IMR-90 (cell line): ENCODE data around the gene YBEY. TPM values are rescaled to one million over a fixed set of nuclear protein-coding genes. Genes with fewer than 3 reads are reported as not detected.

Experiments
- ATAC-seq: fragments of 200-7000 bp; cut with Tn5 transposase; 2 replicates; pipeline ENCODE4 v1.9.1; 2020; ENCODE audit warnings: low read depth, mild to moderate bottlenecking, moderate library complexity
- BruUV-seq: library from RNA; stranded (reverse); fragments of 400-500 nt; replicated peaks from 2 replicates; lab custom pipeline; 2021; lab: Mats Ljungman, UMichigan
- CTCF ChIA-PET: fragments of 300-600 bp; formaldehyde crosslinking; extraction: SDS; loops from one replicate; lab custom pipeline; 2021; ENCODE audit warnings: antibody characterized with exemption; lab: Yijun Ruan, JAX
- POLR2A ChIA-PET: fragments of 300-600 bp; sonication (Branson Sonifier 250); formaldehyde crosslinking; loops from one replicate; lab custom pipeline; 2022; ENCODE audit warnings: antibody characterized with exemption; ENCODE audit not compliant: unreplicated experiment; lab: Charles Lee
- DNase-seq: peaks from one replicate; pipeline ENCODE4 v3.0.0; 2013
- H2AFZ ChIP-seq: replicated peaks from 2 replicates; pipeline ENCODE3; 2013; ENCODE audit warnings: low read length, mild to moderate bottlenecking; ENCODE audit not compliant: poor library complexity
- H2AK5ac ChIP-seq: 2 replicates; pipeline ENCODE4 v1.6.1; 2013; ENCODE audit warnings: low read depth, low read length, inconsistent platforms
- H2AK9ac ChIP-seq: replicated peaks from 2 replicates; pipeline ENCODE3; 2013; ENCODE audit warnings: mild to moderate bottlenecking, low read depth, low read length, moderate library complexity; ENCODE audit not compliant: poor library complexity
- H2BK120ac ChIP-seq: 2 replicates; pipeline ENCODE4 v1.6.1; 2013; ENCODE audit warnings: low read depth, low read length, inconsistent platforms
- H2BK15ac ChIP-seq: 3 replicates; pipeline ENCODE4 v1.6.1; 2013; ENCODE audit warnings: low read depth, low read length, inconsistent platforms
- H2BK20ac ChIP-seq: 2 replicates; pipeline ENCODE4 v1.6.1; 2013; ENCODE audit warnings: low read depth, mild to moderate bottlenecking, inconsistent platforms, low read length, moderate library complexity
- H2BK5ac ChIP-seq: 2 replicates; pipeline ENCODE4 v1.6.1; 2013; ENCODE audit warnings: mild to moderate bottlenecking, low read depth, low read length, inconsistent platforms; ENCODE audit not compliant: poor library complexity, severe bottlenecking
- H3K14ac ChIP-seq: replicated peaks from 2 replicates; pipeline ENCODE4 v1.6.1; 2013; ENCODE audit warnings: low read depth, low read length, inconsistent platforms
- H3K18ac ChIP-seq: 2 replicates; pipeline ENCODE4 v1.6.1; 2013; ENCODE audit warnings: low read depth, low read length, control low read depth
- H3K23ac ChIP-seq: 2 replicates; pipeline ENCODE4 v1.6.1; 2013; ENCODE audit warnings: low read depth, low read length, inconsistent platforms
- H3K27ac ChIP-seq: 2 replicates; pipeline ENCODE4 v1.5.1; 2013; ENCODE audit warnings: mild to moderate bottlenecking, control low read depth, low read length; ENCODE audit not compliant: insufficient read depth
- H3K27me3 ChIP-seq: 2 replicates; pipeline ENCODE4 v1.6.1; 2013; ENCODE audit warnings: low read length; ENCODE audit not compliant: control insufficient read depth, insufficient read depth
- H3K36me3 ChIP-seq: 2 replicates; pipeline ENCODE4 v1.6.1; 2013; ENCODE audit warnings: low read length, mixed read lengths; ENCODE audit not compliant: control insufficient read depth, insufficient read depth
- H3K4ac ChIP-seq: 2 replicates; pipeline ENCODE4 v1.6.1; 2013; ENCODE audit warnings: low read depth, low read length, inconsistent platforms
- H3K4me1 ChIP-seq: 2 replicates; pipeline ENCODE4 v1.6.1; 2013; ENCODE audit warnings: low read length, mixed read lengths; ENCODE audit not compliant: control insufficient read depth, insufficient read depth
- H3K4me2 ChIP-seq: 2 replicates; pipeline ENCODE4 v1.6.1; 2013; ENCODE audit warnings: low read depth, mild to moderate bottlenecking, control low read depth, low read length, moderate library complexity
- H3K4me3 ChIP-seq: 2 replicates; pipeline ENCODE4 v1.5.1; 2013; ENCODE audit warnings: low read depth, mild to moderate bottlenecking, control low read depth, low read length, moderate library complexity; ENCODE audit not compliant: insufficient read depth
- H3K56ac ChIP-seq: 2 replicates; pipeline ENCODE4 v1.6.1; 2013; ENCODE audit warnings: low read length, inconsistent platforms; ENCODE audit not compliant: insufficient read depth; ENCODE audit errors: extremely low read depth
- H3K79me1 ChIP-seq, 2 experiments: 2 replicates each; pipeline ENCODE4 v1.6.1; 2013; ENCODE audit warnings: low read length in 2 of 2, inconsistent platforms in 1 of 2, low read depth in 1 of 2
- H3K9ac ChIP-seq: 2 replicates; pipeline ENCODE4 v1.6.1; 2013; ENCODE audit warnings: low read depth, low read length, control low read depth
- H3K9me1 ChIP-seq: 2 replicates; pipeline ENCODE4 v1.6.1; 2013; ENCODE audit warnings: low read length, inconsistent platforms; ENCODE audit not compliant: insufficient read depth
- H3K9me3 ChIP-seq: 2 replicates; pipeline ENCODE4 v1.6.1; 2013; ENCODE audit warnings: low read length; ENCODE audit not compliant: control insufficient read depth, insufficient read depth
- H4K20me1 ChIP-seq: 2 replicates; pipeline ENCODE4 v1.6.1; 2013; ENCODE audit warnings: low read length, inconsistent platforms; ENCODE audit not compliant: insufficient read depth
- H4K5ac ChIP-seq: 2 replicates; pipeline ENCODE4 v1.6.1; 2013; ENCODE audit warnings: mild to moderate bottlenecking, low read depth, low read length, control low read depth
- H4K8ac ChIP-seq, 2 experiments: 2 replicates each; pipeline ENCODE4 v1.6.1; 2013; ENCODE audit warnings: low read depth in 2 of 2, low read length in 2 of 2, control low read depth in 1 of 2, inconsistent platforms in 1 of 2
- H4K91ac ChIP-seq: 2 replicates; pipeline ENCODE4 v1.6.1; 2013; ENCODE audit warnings: low read depth, low read length, inconsistent platforms; ENCODE audit not compliant: insufficient read depth
- BHLHE40 ChIP-seq: fragments of 150-350 bp; IDR thresholded peaks from 2 replicates; pipeline ENCODE4 v1.6.1; 2016; ENCODE audit warnings: mild to moderate bottlenecking, low read depth, low read length
- CEBPB ChIP-seq: IDR thresholded peaks from 2 replicates; pipeline ENCODE4 v1.6.1; 2012; ENCODE audit warnings: low read depth, low read length, improper control_type of control experiment
- CHD1 ChIP-seq: IDR thresholded peaks from 2 replicates; pipeline ENCODE4 v1.6.1; 2012; ENCODE audit warnings: low read depth, low read length, improper control_type of control experiment
- CTCF ChIP-seq: conservative IDR thresholded peaks from 2 replicates; pipeline ENCODE4 v1.5.1; 2012; ENCODE audit warnings: mild to moderate bottlenecking, low read depth, low read length, improper control_type of control experiment
- ELK1 ChIP-seq: fragments of 150-350 bp; IDR thresholded peaks from 2 replicates; pipeline ENCODE4 v1.6.1; 2016; ENCODE audit warnings: low read depth, mild to moderate bottlenecking, low read length, moderate library complexity, borderline replicate concordance
- FOS ChIP-seq: fragments of 150-350 bp; IDR thresholded peaks from 2 replicates; pipeline ENCODE4 v1.6.1; 2016; ENCODE audit warnings: low read depth, low read length
- MAFK ChIP-seq: IDR thresholded peaks from 2 replicates; pipeline ENCODE4 v1.6.1; 2012; ENCODE audit warnings: low read depth, low read length, improper control_type of control experiment
- MAZ ChIP-seq: IDR thresholded peaks from 2 replicates; pipeline ENCODE4 v1.6.1; 2012; ENCODE audit warnings: low read depth, mild to moderate bottlenecking, low read length, improper control_type of control experiment, moderate library complexity, borderline replicate concordance
- MXI1 ChIP-seq: IDR thresholded peaks from 2 replicates; pipeline ENCODE4 v1.6.1; 2012; ENCODE audit warnings: low read depth, mild to moderate bottlenecking, low read length, moderate library complexity, borderline replicate concordance
- NFE2L2 ChIP-seq: fragments of 150-350 bp; IDR thresholded peaks from 2 replicates; pipeline ENCODE4 v1.6.1; 2016; ENCODE audit warnings: low read depth, mild to moderate bottlenecking, low read length
- POLR2A ChIP-seq: IDR thresholded peaks from 2 replicates; pipeline ENCODE4 v1.6.1; 2012; ENCODE audit warnings: mild to moderate bottlenecking, low read depth, low read length
- RAD21 ChIP-seq: IDR thresholded peaks from 2 replicates; pipeline ENCODE4 v1.6.1; 2012; ENCODE audit warnings: low read length, improper control_type of control experiment
- RCOR1 ChIP-seq: IDR thresholded peaks from 2 replicates; pipeline ENCODE4 v1.6.1; 2012; ENCODE audit warnings: mild to moderate bottlenecking, low read length, improper control_type of control experiment; ENCODE audit not compliant: insufficient replicate concordance
- RFX5 ChIP-seq: IDR thresholded peaks from 2 replicates; pipeline ENCODE4 v1.8.0; 2012; ENCODE audit warnings: low read depth, mild to moderate bottlenecking, low read length, moderate library complexity
- SMC3 ChIP-seq: fragments of 150-350 bp; IDR thresholded peaks from 2 replicates; pipeline ENCODE4 v1.6.1; 2016; ENCODE audit warnings: low read depth, mild to moderate bottlenecking, antibody characterized with exemption, low read length, moderate library complexity
- USF2 ChIP-seq: fragments of 150-350 bp; IDR thresholded peaks from 2 replicates; pipeline ENCODE4 v1.6.1; 2017; ENCODE audit warnings: mild to moderate bottlenecking, antibody characterized with exemption, low read length, low read depth
- WGBS, 2 experiments: methylation state at CpG; one replicate each; pipeline versions ENCODE4 v1.1.5 to v1.1.7; 2013; ENCODE audit warnings: missing lambda C conversion rate in 2 of 2; ENCODE audit not compliant: insufficient read length in 1 of 2; ENCODE audit errors: extremely low coverage in 2 of 2; 5-methylcytosine and 5-hydroxymethylcytosine counted together
- dilution Hi-C: fragments of 300-500 bp; cut with HindIII; formaldehyde crosslinking; loops from one replicate; pipeline ENCODE4 v1.14.3; 2018; ENCODE audit warnings: low sequenced_read_pairs; ENCODE audit not compliant: unreplicated experiment
- in situ Hi-C: fragments of 300-500 bp; cut with MboI; formaldehyde crosslinking; loops from 3 replicates; pipeline ENCODE4 v1.14.3; 2019; ENCODE audit warnings: low sequenced_read_pairs, inconsistent platforms, mixed read lengths
- intact Hi-C: fragments of 100-400 bp; cut with micrococcal nuclease; formaldehyde crosslinking; loops from 2 replicates; pipeline ENCODE4 v1.10.0; 2022
- polyA plus RNA-seq, 3 experiments: library from polyadenylated mRNA; depleted of rRNA; stranded (reverse); fragments of >200 nt; gene quantifications; 2 replicates each; pipeline ENCODE4 v1.2.3, GENCODE V29; 2012; ENCODE audit warnings: low replicate concordance in 1 of 3
- total RNA-seq: library from RNA; depleted of rRNA; stranded (reverse); fragments of >200 nt; gene quantifications from 2 replicates; pipeline ENCODE4 v1.2.3, GENCODE V29; 2012

Gene YBEY
- total and polyA plus RNA-seq, 2 of the 4 experiments (the other 2 are of a cell fraction): 5.9 to 26.2 TPM

GRCh38 chr21:46327711-46328110 lies 41.6 kb downstream of the YBEY start:
- Histone ChIP-seq H3K56ac (no peak overlapping the region), H3K27me3 (no peaks in the 10 kb centered on the region), H2AK9ac (no peak overlapping the region), H3K36me3 (peaks cover 9% of the 10 kb centered on the region), H3K23ac (no peak overlapping the region), H2BK120ac (no peak overlapping the region), H3K9me3 (no peaks in the 10 kb centered on the region), H2AFZ (no peak overlapping the region), H3K9me1 (peaks cover 9% of the 10 kb centered on the region), H3K18ac (no peak overlapping the region), H3K14ac (no peak overlapping the region), H4K20me1 (peaks cover 2% of the 10 kb centered on the region; the same call in 1 of the 2 replicates), H2BK15ac (no peak overlapping the region), H4K91ac (no peak overlapping the region), H4K5ac (no peak overlapping the region), H3K4me2 (no peak overlapping the region), H3K79me1 (peaks cover 16 to 59% of the 10 kb centered on the region in 2 experiments), H3K4me1 (peaks cover 7% of the 10 kb centered on the region), H2AK5ac (no peak overlapping the region), H2BK20ac (no peak overlapping the region), H3K27ac (no peak overlapping the region), H3K4ac (no peak overlapping the region), H3K9ac (no peak overlapping the region), H2BK5ac (no peak overlapping the region), H3K4me3 (no peak overlapping the region), H4K8ac (no peak overlapping the region)
- intact Hi-C loops: loop anchor here (10.0 kb wide), 1 partner anchor 353 kb away; no protein-coding TSS in a partner anchor
- dilution Hi-C loops: no loop called here
- no TSS peak for BruUV-seq
- TF ChIP-seq ELK1 (no peak), SMC3 (no peak), CTCF (no peak), MAFK (no peak), MXI1 (no peak), BHLHE40 (no peak), POLR2A (no peak), RFX5 (no peak), NFE2L2 (no peak), FOS (no peak), CHD1 (no peak), RAD21 (no peak), CEBPB (no peak), MAZ (no peak), RCOR1 (no peak), USF2 (no peak)
- WGBS, 2 experiments: 93% methylated on average over 3 of the region's 4 CpGs; no CpG with 5 or more reads in 1 of the 2 experiments
- no peak for DNase-seq
- in situ Hi-C loops: no loop called here
- CTCF ChIA-PET: no interaction called here
- POLR2A ChIA-PET: no interaction called here
- no peak for ATAC-seq
